ENCODE results near the gene ALG11.

The ALG11 gene

DNA sequence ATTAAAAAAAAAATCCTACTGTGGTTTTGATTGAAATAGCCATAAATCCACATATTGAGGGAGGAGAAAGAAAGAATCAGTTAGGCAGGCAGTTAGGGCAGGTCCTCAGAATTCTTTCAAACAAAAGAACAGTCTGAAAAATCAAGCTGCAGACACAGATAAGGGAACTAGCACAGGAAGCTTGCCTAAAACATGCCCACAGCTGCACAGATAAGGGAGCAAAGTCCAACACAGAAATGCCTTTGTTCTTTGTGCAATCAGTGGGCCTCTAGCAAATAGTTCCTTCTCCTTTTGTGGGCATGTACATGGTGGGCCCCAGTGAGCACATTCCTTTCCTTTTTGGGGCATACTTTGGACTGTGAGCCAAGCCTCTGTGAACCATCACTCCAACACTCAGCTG, 55.0 kb downstream of the ALG11 start:
- Histone ChIP-seq H2AK5ac (ENCODE audit: low read depth, low read length) (no peak overlapping the region), H3K4me3 (ENCODE audit: low read length in 2 of 2) (no peak overlapping the region), H3K27ac (replicated peaks; ENCODE audit: low read length) (no peak overlapping the region), H3K23ac (ENCODE audit: low read depth, low read length, poor library complexity) (no peak overlapping the region), H3K4me1 (ENCODE audit: control insufficient read depth in 2 of 2, insufficient read depth in 1 of 2, low read depth in 1 of 2, low read length in 2 of 2) (no peaks in the 10 kb centered on the region), H4K8ac (ENCODE audit: low read depth, low read length) (no peak overlapping the region), H2AFZ (ENCODE audit: low read length) (no peak overlapping the region), H2BK120ac (ENCODE audit: low read depth, low read length) (no peak overlapping the region), H3K4me2 (ENCODE audit: insufficient read depth, low read length, poor library complexity, severe bottlenecking) (no peak overlapping the region), H3K79me1 (ENCODE audit: low read depth, low read length) (no peaks in the 10 kb centered on the region), H4K91ac (ENCODE audit: low read depth, low read length, poor library complexity) (no peak overlapping the region), H3K9ac (ENCODE audit: low read depth, low read length, poor library complexity) (no peak overlapping the region), H3K36me3 (replicated peaks in 1 of 2; ENCODE audit: control insufficient read depth in 2 of 2, insufficient read depth in 2 of 2, low read length in 2 of 2) (no peaks in the 10 kb centered on the region), H3K9me3 (replicated peaks in 1 of 2; ENCODE audit: control insufficient read depth in 2 of 2, insufficient read depth in 1 of 2, low read depth in 1 of 2, low read length in 2 of 2) (peaks cover 18 to 19% of the 10 kb centered on the region in 2 donors), H2BK12ac (ENCODE audit: low read length) (no peak overlapping the region), H2BK15ac (ENCODE audit: low read length) (no peak overlapping the region), H3K4ac (ENCODE audit: low read length) (no peak overlapping the region), H3K14ac (ENCODE audit: low read length) (no peak overlapping the region), H3K27me3 (ENCODE audit: control insufficient read depth in 3 of 3, insufficient read depth in 3 of 3, low read depth in 1 of 3, low read length in 3 of 3) (no peaks in the 10 kb centered on the region), H2BK5ac (ENCODE audit: low read length) (no peak overlapping the region), H3K18ac (ENCODE audit: low read length) (no peak overlapping the region)
- DNase-seq (ENCODE audit: low spot score) = no peak

DNA sequence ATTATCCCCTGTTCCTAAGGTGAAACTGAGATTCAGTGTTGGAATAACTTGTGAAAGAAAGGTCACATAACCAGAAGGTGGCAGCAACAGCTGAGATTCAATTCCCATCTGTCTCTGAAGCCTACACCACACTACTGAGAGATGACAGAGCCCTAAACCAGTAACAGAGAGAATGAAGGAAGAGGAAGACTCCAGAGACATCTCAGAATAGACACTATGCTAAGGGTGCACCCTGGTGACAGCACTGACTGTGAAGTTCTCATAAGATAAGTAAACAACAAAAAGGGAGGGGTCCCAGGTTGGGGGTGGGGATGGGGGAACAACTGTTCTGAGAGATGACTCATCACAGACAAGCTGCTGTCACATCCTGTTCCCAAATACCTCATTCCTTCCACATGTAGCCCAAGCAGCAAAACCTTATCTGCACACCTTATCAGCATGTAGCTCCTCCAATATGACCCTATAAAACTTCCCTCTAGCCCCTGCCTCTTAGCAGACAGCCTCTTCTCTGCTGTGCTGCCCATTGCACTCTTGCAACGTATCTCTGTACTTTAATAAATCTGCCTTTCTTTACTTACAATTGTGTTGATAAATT, 58.8 kb downstream of the ALG11 start:
- Histone ChIP-seq H3K36me3 (replicated peaks in 1 of 2; ENCODE audit: control insufficient read depth in 2 of 2, insufficient read depth in 2 of 2, low read length in 2 of 2) (no peaks in the 10 kb centered on the region), H3K23ac (ENCODE audit: low read depth, low read length, poor library complexity) (no peak overlapping the region), H3K18ac (ENCODE audit: low read length) (no peak overlapping the region), H2BK120ac (ENCODE audit: low read depth, low read length) (no peak overlapping the region), H2AFZ (ENCODE audit: low read length) (no peak overlapping the region), H3K9me3 (replicated peaks in 1 of 2; ENCODE audit: control insufficient read depth in 2 of 2, insufficient read depth in 1 of 2, low read depth in 1 of 2, low read length in 2 of 2) (peaks cover 13 to 14% of the 10 kb centered on the region in 2 donors), H3K79me1 (ENCODE audit: low read depth, low read length) (no peaks in the 10 kb centered on the region), H3K27ac (replicated peaks; ENCODE audit: low read length) (no peak overlapping the region), H3K4me3 (ENCODE audit: low read length in 2 of 2) (no peak overlapping the region), H2AK5ac (ENCODE audit: low read depth, low read length) (no peak overlapping the region), H3K27me3 (ENCODE audit: control insufficient read depth in 3 of 3, insufficient read depth in 3 of 3, low read depth in 1 of 3, low read length in 3 of 3) (peaks cover 0 to 2% (median 0%) of the 10 kb centered on the region in 3 experiments), H3K4ac (ENCODE audit: low read length) (no peak overlapping the region), H2BK5ac (ENCODE audit: low read length) (no peak overlapping the region), H4K91ac (ENCODE audit: low read depth, low read length, poor library complexity) (no peak overlapping the region), H2BK15ac (ENCODE audit: low read length) (no peak overlapping the region), H3K4me2 (ENCODE audit: insufficient read depth, low read length, poor library complexity, severe bottlenecking) (no peak overlapping the region), H3K4me1 (ENCODE audit: control insufficient read depth in 2 of 2, insufficient read depth in 1 of 2, low read depth in 1 of 2, low read length in 2 of 2) (no peaks in the 10 kb centered on the region), H4K8ac (ENCODE audit: low read depth, low read length) (no peak overlapping the region), H3K14ac (ENCODE audit: low read length) (no peak overlapping the region), H2BK12ac (ENCODE audit: low read length) (no peak overlapping the region), H3K9ac (ENCODE audit: low read depth, low read length, poor library complexity) (no peak overlapping the region)
- no peak for DNase-seq (ENCODE audit: low spot score)
- no CpG with 5 or more reads among the region's 1 CpG for WGBS, 2 donors (ENCODE audit: extremely low coverage in 2 of 2, insufficient read length in 2 of 2, insufficient replicate concordance in 1 of 2)

All from neuronal stem cell (in vitro differentiated cells).